SK-N-SH (cell line): ENCODE measurements around the gene UNC45A. TPM values are rescaled to one million over a fixed set of nuclear protein-coding genes. Genes with fewer than 3 reads are reported as not detected.

Experiments
- CTCF ChIA-PET: fragments of 300-600, 350-600 bp; formaldehyde crosslinking; extraction: SDS; loops from one replicate; lab custom pipeline; 2021; lab: Yijun Ruan, JAX
- POLR2A ChIA-PET: fragments of 350-600 bp; sonication (Branson Sonifier 250); formaldehyde crosslinking; extraction: SDS; loops from one replicate; lab custom pipeline; 2020; ENCODE audit warnings: antibody characterized with exemption, inconsistent platforms; lab: Yijun Ruan, JAX
- DNase-seq: peaks from one replicate; pipeline ENCODE4 v3.0.0; 2012
- H2AFZ ChIP-seq: fragments of 200-600 bp; sonication (generic); 2 replicates; pipeline ENCODE4 v1.8.1; 2016; ENCODE audit warnings: antibody characterized with exemption, mild to moderate bottlenecking, low read depth
- H3F3A ChIP-seq: fragments of 200-600 bp; sonication (generic); replicated peaks from 2 replicates; pipeline ENCODE3; 2016; ENCODE audit warnings: antibody characterized with exemption, mild to moderate bottlenecking; ENCODE audit not compliant: insufficient read depth
- H3K27ac ChIP-seq, 2 experiments: fragments of 200-500 bp in 1 of 2; fragments of 200-600 bp in 1 of 2; sonication (Bioruptor generic) in 1 of 2; sonication (generic), shearing (Covaris generic) in 1 of 2; 2 replicates each; pipeline versions ENCODE4 v1.5.1 to v1.6.1; 2014 to 2016; ENCODE audit warnings: low read depth in 2 of 2, inconsistent platforms in 1 of 2, low read length in 1 of 2, mild to moderate bottlenecking in 1 of 2, mixed read lengths in 1 of 2
- H3K27me3 ChIP-seq: fragments of 200-600 bp; sonication (generic), shearing (Covaris generic); 2 replicates; pipeline ENCODE4 v1.6.1; 2016; ENCODE audit warnings: mixed run types; ENCODE audit not compliant: insufficient read depth
- H3K36me3 ChIP-seq, 2 experiments: fragments of 200-500 bp in 1 of 2; fragments of 200-600 bp in 1 of 2; sonication (Bioruptor generic) in 1 of 2; sonication (generic) in 1 of 2; replicated peaks in 1 of 2; 2 replicates each; pipeline versions ENCODE3 to v1.5.1; 2014 to 2016; ENCODE audit warnings: low read length in 1 of 2, mild to moderate bottlenecking in 1 of 2; ENCODE audit not compliant: insufficient read depth in 2 of 2, control insufficient read depth in 1 of 2
- H3K4me1 ChIP-seq, 2 experiments: fragments of 200-500 bp in 1 of 2; fragments of 200-600 bp in 1 of 2; sonication (Bioruptor generic) in 1 of 2; sonication (generic), shearing (Covaris generic) in 1 of 2; 2 replicates each; pipeline versions ENCODE4 v1.5.1 to v1.6.1; 2014 to 2016; ENCODE audit warnings: low read depth in 1 of 2, low read length in 1 of 2, mixed run types in 1 of 2; ENCODE audit not compliant: insufficient read depth in 2 of 2, control insufficient read depth in 1 of 2
- H3K4me2 ChIP-seq: fragments of 200-600 bp; sonication (generic), shearing (Covaris generic); 2 replicates; pipeline ENCODE4 v1.6.1; 2017; ENCODE audit warnings: mixed run types
- H3K4me3 ChIP-seq, 2 experiments: fragments of 200-500 bp in 1 of 2; fragments of 200-600 bp in 1 of 2; sonication (Bioruptor generic) in 1 of 2; sonication (generic), shearing (Covaris generic) in 1 of 2; 2 replicates each; pipeline versions ENCODE4 v1.5.1 to v1.8.1; 2014 to 2016; ENCODE audit warnings: low read depth in 2 of 2, inconsistent platforms in 1 of 2, low read length in 1 of 2, mild to moderate bottlenecking in 1 of 2, mixed read lengths in 1 of 2, moderate library complexity in 1 of 2
- H3K79me2 ChIP-seq: fragments of 200-600 bp; sonication (generic); 2 replicates; pipeline ENCODE4 v1.8.1; 2017; ENCODE audit warnings: mild to moderate bottlenecking; ENCODE audit not compliant: insufficient read depth
- H3K9ac ChIP-seq: fragments of 200-600 bp; sonication (generic); 2 replicates; pipeline ENCODE4 v1.6.1; 2017; ENCODE audit warnings: mixed run types
- H3K9me2 ChIP-seq: fragments of 200-600 bp; sonication (generic); 2 replicates; pipeline ENCODE4 v1.6.1; 2017; ENCODE audit warnings: mixed run types
- H3K9me3 ChIP-seq: fragments of 200-600 bp; sonication (generic); 2 replicates; pipeline ENCODE4 v1.6.1; 2017; ENCODE audit warnings: mixed run types, mild to moderate bottlenecking, moderate library complexity
- H4K20me1 ChIP-seq: fragments of 200-600 bp; sonication (generic); 2 replicates; pipeline ENCODE4 v1.6.1; 2017; ENCODE audit warnings: mild to moderate bottlenecking, mixed run types; ENCODE audit not compliant: insufficient read depth
- CHD2 ChIP-seq: fragments of 150-350 bp; IDR thresholded peaks from 2 replicates; pipeline ENCODE4 v1.6.1; 2018; ENCODE audit warnings: low read length; ENCODE audit not compliant: partially characterized antibody
- EZH2phosphoT487 ChIP-seq: fragments of 200-600 bp; sonication (generic); IDR thresholded peaks from 2 replicates; pipeline ENCODE4 v1.6.1; 2017; ENCODE audit warnings: low read depth, mixed run types, mild to moderate bottlenecking, antibody characterized with exemption, moderate library complexity, borderline replicate concordance
- FOXM1 ChIP-seq: IDR thresholded peaks from 2 replicates; pipeline ENCODE4 v1.4.0; 2012; ENCODE audit warnings: low read depth, mild to moderate bottlenecking
- GABPA ChIP-seq: IDR thresholded peaks from 2 replicates; pipeline ENCODE4 v1.4.0; 2012; ENCODE audit warnings: low read depth, mild to moderate bottlenecking
- RAD21 ChIP-seq: IDR thresholded peaks from 2 replicates; pipeline ENCODE4 v1.6.1; 2012; ENCODE audit warnings: mild to moderate bottlenecking, low read length
- RXRA ChIP-seq: IDR thresholded peaks from 2 replicates; pipeline ENCODE4 v1.4.0; 2012; ENCODE audit warnings: low read depth, mild to moderate bottlenecking, borderline replicate concordance
- TCF12 ChIP-seq: IDR thresholded peaks from 2 replicates; pipeline ENCODE4 v1.4.0; 2012
- TEAD4 ChIP-seq: IDR thresholded peaks from 2 replicates; pipeline ENCODE4 v1.4.0; 2012; ENCODE audit warnings: mild to moderate bottlenecking, borderline replicate concordance; ENCODE audit not compliant: insufficient read depth
- USF2 ChIP-seq: fragments of 150-350 bp; IDR thresholded peaks from 2 replicates; pipeline ENCODE4 v1.6.1; 2017; ENCODE audit warnings: antibody characterized with exemption, low read length, low read depth, borderline replicate concordance
- YY1 ChIP-seq: IDR thresholded peaks from 2 replicates; pipeline ENCODE4 v1.4.0; 2012; ENCODE audit warnings: low read depth, mild to moderate bottlenecking
- WGBS: methylation state at CpG from one replicate; pipeline ENCODE4 v1.1.6; 2017; ENCODE audit warnings: low lambda C conversion rate; 5-methylcytosine and 5-hydroxymethylcytosine counted together
- polyA plus RNA-seq, 3 experiments: library from polyadenylated mRNA; depleted of rRNA; stranded (reverse); fragments of >200 nt; gene quantifications; 2 replicates each; pipeline ENCODE4 v1.2.3, GENCODE V29; 2012

Gene UNC45A
- polyA plus RNA-seq, 1 of the 3 experiments (the other 2 are of a cell fraction) = 85.1 TPM

DNA sequence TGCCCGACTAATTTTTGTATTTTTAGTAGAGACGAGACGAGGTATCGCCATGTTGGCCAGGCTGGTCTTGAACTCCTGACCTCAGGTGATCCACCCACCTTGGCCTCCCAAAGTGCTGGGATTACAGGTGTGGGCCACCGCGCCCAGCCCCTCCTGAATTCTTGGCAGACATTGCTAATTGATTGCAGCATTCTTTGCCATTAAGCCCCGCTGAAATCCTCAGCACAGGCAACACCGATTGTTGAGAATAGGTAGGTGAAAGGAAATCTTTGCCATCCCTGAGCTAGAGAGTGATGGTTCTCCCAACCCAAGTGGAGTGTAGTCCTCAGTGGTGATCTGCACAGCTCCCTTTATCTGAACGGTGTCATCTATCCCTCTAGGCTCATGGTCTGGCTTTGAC is 30.3 kb upstream of the UNC45A start:
- Histone ChIP-seq H3K4me3 (no peak overlapping the region), H3K9me3 (no peaks in the 10 kb centered on the region), H3K4me1 (peaks cover 3 to 11% of the 10 kb centered on the region in 2 experiments; a peak in 2 of 4 replicates), H3K79me2 (no peaks in the 10 kb centered on the region), H3K27ac (no peak overlapping the region), H3F3A (peaks cover 10% of the 10 kb centered on the region), H3K9me2 (no peaks in the 10 kb centered on the region), H3K4me2 (no peak overlapping the region), H3K36me3 (peaks cover 0 to 29% of the 10 kb centered on the region in 2 experiments), H2AFZ (no peak overlapping the region), H3K9ac (no peak overlapping the region), H3K27me3 (no peaks in the 10 kb centered on the region), H4K20me1 (no peaks in the 10 kb centered on the region)
- no peak for DNase-seq
- ChIA-PET POLR2A (no interaction called here), CTCF (interaction anchor here (0.9 to 7.5 kb wide), 5 partner anchors 19 to 257 kb away, joined by 3 to 121 read pairs (median 5); partner anchors contain the start of genes HDDC3 and UNC45A)
- WGBS = 100% methylated on average over 9 of the region's 9 CpGs
- TF ChIP-seq USF2 = no peak
- no peak for TF ChIP-seq TCF12
- no peak for TF ChIP-seq YY1
- no peak for TF ChIP-seq RAD21
- no peak for TF ChIP-seq EZH2phosphoT487
- TF ChIP-seq RXRA = no peak
- TF ChIP-seq TEAD4 = no peak
- TF ChIP-seq GABPA = no peak
- TF ChIP-seq CHD2 = no peak
- no peak for TF ChIP-seq FOXM1

GRCh38 chr15:90905306-90906180 is 29.5 kb upstream of the UNC45A start:
- Histone ChIP-seq H3K79me2 (no peaks in the 10 kb centered on the region), H3K9ac (no peak overlapping the region)

More at GRCh38 chr15:90905306-90906180, 29.5 kb upstream of the UNC45A start:
- 98% methylated on average over 22 of the region's 28 CpGs for WGBS
- no peak for TF ChIP-seq TEAD4
- no peak overlapping the region for H2AFZ ChIP-seq
- H3K27me3 ChIP-seq = no peaks in the 10 kb centered on the region
- no peak for DNase-seq
- no peak overlapping the region for H3K4me3 ChIP-seq
- POLR2A ChIA-PET = no interaction called here
- no peaks in the 10 kb centered on the region for H3K9me2 ChIP-seq
- H3K27ac ChIP-seq = no peak overlapping the region
- H3K36me3 ChIP-seq = peaks cover 0 to 36% of the 10 kb centered on the region in 2 experiments
- H3K4me2 ChIP-seq = no peak overlapping the region
- H3K4me1 ChIP-seq = peaks cover 3 to 11% of the 10 kb centered on the region in 2 experiments; a peak in 2 of 4 replicates
- no peaks in the 10 kb centered on the region for H3K9me3 ChIP-seq
- no peaks in the 10 kb centered on the region for H4K20me1 ChIP-seq
- peaks cover 7% of the 10 kb centered on the region for H3F3A ChIP-seq
- CTCF ChIA-PET = interaction anchor here (0.9 to 7.5 kb wide), 4 partner anchors 20 to 257 kb away, joined by 3 to 121 read pairs (median 7); partner anchors contain the start of genes HDDC3 and UNC45A
